B cell (primary cell): ENCODE measurements around the gene MYBPHL. TPM values are rescaled to one million over a fixed set of nuclear protein-coding genes. Genes with fewer than 3 reads are reported as not detected.
A peak's percentile ranks its signal among the peaks of the same experiment; 100 is the strongest.

Experiments
- ATAC-seq: fragments of 200-7000 bp; cut with Tn5 transposase; one replicate; pipeline ENCODE4 v1.10.0; 2021; ENCODE audit warnings: low read depth, mild to moderate bottlenecking, moderate number of reproducible peaks, moderate library complexity
- CTCF ChIA-PET: fragments of 350-600 bp; sonication (Branson Sonifier 250); formaldehyde crosslinking; loops from one replicate; lab custom pipeline; 2021; ENCODE audit warnings: antibody characterized with exemption, inconsistent platforms; lab: Charles Lee
- POLR2A ChIA-PET: fragments of 350-600 bp; sonication (Branson Sonifier 250); formaldehyde crosslinking; loops from one replicate; lab custom pipeline; 2021; ENCODE audit warnings: antibody characterized with exemption; lab: Charles Lee
- DNase-seq: peaks from one replicate; pipeline ENCODE4 v3.0.0; 2013
- H2AFZ ChIP-seq: 2 replicates; pipeline ENCODE4 v1.6.1; 2012; ENCODE audit warnings: mild to moderate bottlenecking, low read depth, low read length; ENCODE audit not compliant: insufficient read depth, poor library complexity, severe bottlenecking
- H3K27ac ChIP-seq, 2 donors: 1 replicate in 1 of 2; 2 replicates in 1 of 2; pipeline ENCODE4 v1.5.1; 2012 to 2013; ENCODE audit warnings: low read length in 2 of 2, mild to moderate bottlenecking in 2 of 2, moderate library complexity in 1 of 2
- H3K27me3 ChIP-seq, 4 experiments: fragments of 200-600 bp in 1 of 4; sonication (generic) in 1 of 4; replicated peaks in 1 of 4; 1 replicate in 2 of 4; 2 replicates in 2 of 4; pipeline versions ENCODE4 v1.6.1 to v1.7.0; 2013 to 2016; ENCODE audit warnings: low read length in 3 of 4, mild to moderate bottlenecking in 2 of 4, mixed read lengths in 1 of 4, moderate library complexity in 1 of 4; ENCODE audit not compliant: insufficient read depth in 4 of 4, control insufficient read depth in 3 of 4; ENCODE audit errors: control extremely low read depth in 1 of 4
- H3K36me3 ChIP-seq, 2 experiments: replicated peaks in 1 of 2; 1 replicate in 1 of 2; 2 replicates in 1 of 2; pipeline versions ENCODE4 v1.6.1 to v1.7.1; 2013; ENCODE audit warnings: low read length in 1 of 2; ENCODE audit not compliant: insufficient read depth in 2 of 2, control insufficient read depth in 1 of 2; ENCODE audit errors: control extremely low read depth in 1 of 2, extremely low read depth in 1 of 2
- H3K4me1 ChIP-seq, 2 donors: fragments of 200-600 bp in 1 of 2; sonication (generic) in 1 of 2; 1 replicate in 1 of 2; 2 replicates in 1 of 2; pipeline versions ENCODE4 v1.5.1 to v1.6.1; 2013 to 2017; ENCODE audit warnings: low read length in 2 of 2; ENCODE audit not compliant: control insufficient read depth in 2 of 2, insufficient read depth in 2 of 2
- H3K4me2 ChIP-seq: replicated peaks from 2 replicates; pipeline ENCODE3; 2012; ENCODE audit warnings: mild to moderate bottlenecking, low read depth, low read length; ENCODE audit not compliant: poor library complexity, severe bottlenecking
- H3K4me3 ChIP-seq, 5 experiments: fragments of 200-600 bp in 1 of 5; sonication (generic) in 1 of 5; 1 replicate in 3 of 5; 2 replicates in 2 of 5; pipeline versions ENCODE4 v1.5.1 to v1.7.0; 2011 to 2016; ENCODE audit warnings: low read length in 4 of 5, mild to moderate bottlenecking in 4 of 5, low read depth in 2 of 5, control low read depth in 1 of 5, moderate library complexity in 1 of 5; ENCODE audit not compliant: insufficient read depth in 1 of 5; ENCODE audit errors: control extremely low read depth in 1 of 5, extremely low read depth in 1 of 5
- H3K79me2 ChIP-seq: fragments of 200-600 bp; sonication (generic); one replicate; pipeline ENCODE4 v1.6.0; 2016; ENCODE audit warnings: low read length; ENCODE audit not compliant: control insufficient read depth, insufficient read depth
- H3K9ac ChIP-seq: fragments of 200-600 bp; sonication (generic); 2 replicates; pipeline ENCODE4 v1.6.1; 2017; ENCODE audit warnings: mild to moderate bottlenecking, low read length, moderate library complexity
- H3K9me3 ChIP-seq, 3 donors: one replicate each; pipeline versions ENCODE4 v1.6.1 to v1.7.1; 2013; ENCODE audit warnings: low read length in 2 of 3; ENCODE audit not compliant: control insufficient read depth in 2 of 3, insufficient read depth in 1 of 3; ENCODE audit errors: control extremely low read depth in 1 of 3
- H4K20me1 ChIP-seq: 2 replicates; pipeline ENCODE4 v1.6.0; 2012; ENCODE audit warnings: mild to moderate bottlenecking, low read length; ENCODE audit not compliant: insufficient read depth, control insufficient read depth, poor library complexity, severe bottlenecking
- H3K27ac Mint-ChIP-seq: one replicate; pipeline ENCODE4 v1.8.0; 2021; ENCODE audit warnings: mixed read lengths
- H3K27me3 Mint-ChIP-seq: one replicate; pipeline ENCODE4 v1.8.0; 2021; ENCODE audit warnings: mixed read lengths
- H3K4me1 Mint-ChIP-seq: one replicate; pipeline ENCODE4 v1.8.0; 2021; ENCODE audit warnings: mixed read lengths
- H3K4me3 Mint-ChIP-seq: one replicate; pipeline ENCODE4 v1.8.0; 2021; ENCODE audit warnings: mixed read lengths
- H3K9me3 Mint-ChIP-seq: one replicate; pipeline ENCODE4 v1.8.0; 2022; ENCODE audit warnings: mixed read lengths; ENCODE audit not compliant: insufficient read depth
- CTCF ChIP-seq: fragments of 200-600 bp; IDR thresholded peaks from one replicate; pipeline ENCODE4 v1.8.0; 2022; ENCODE audit warnings: antibody characterized with exemption, mild to moderate bottlenecking
- EZH2 ChIP-seq: IDR thresholded peaks from 2 replicates; pipeline ENCODE4 v1.6.1; 2012; ENCODE audit warnings: borderline replicate concordance, low read depth, mild to moderate bottlenecking, moderate library complexity, low read length; ENCODE audit not compliant: insufficient read depth, poor library complexity, severe bottlenecking
- WGBS: methylation state at CpG from one replicate; pipeline ENCODE4 v1.1.5; 2013; ENCODE audit warnings: missing lambda C conversion rate; ENCODE audit not compliant: insufficient coverage; 5-methylcytosine and 5-hydroxymethylcytosine counted together
- intact Hi-C: fragments of 100-400 bp; cut with micrococcal nuclease; formaldehyde crosslinking; loops from one replicate; pipeline ENCODE4 v1.10.0; 2022
- polyA plus RNA-seq: library from polyadenylated mRNA; depleted of rRNA; stranded (reverse); fragments of >200 nt; gene quantifications from 2 replicates; pipeline ENCODE4 v1.2.3, GENCODE V29; 2012
- total RNA-seq, 2 donors: library from RNA; stranded (reverse); fragments of 120-200 nt in 1 of 2; gene quantifications; 1 replicate in 1 of 2; 2 replicates in 1 of 2; pipeline versions ENCODE4 v1.2.3 to v1.2.4, GENCODE V29; 2013 to 2022

The MYBPHL gene
- total and polyA plus RNA-seq, 2 donors (not counting 1 experiment from before 2014, with no cell fraction given): not detected

- ChIA-PET CTCF (interaction anchor here (2.1 to 3.0 kb wide), 2 partner anchors 19 to 104 kb away, joined by 7 to 13 read pairs; no protein-coding TSS in a partner anchor), POLR2A (interaction anchor here (0.7 kb wide), 1 partner anchor 74 kb away, joined by 5 read pairs; no protein-coding TSS in a partner anchor)
- H3K9ac ChIP-seq: no peak overlapping the region
- WGBS: 84% methylated on average over 8 of the region's 12 CpGs
- Mint-ChIP-seq H3K4me3 (no peak overlapping the region), H3K27me3 (peaks cover 15% of the 10 kb centered on the region), H3K9me3 (no peaks in the 10 kb centered on the region), H3K27ac (no peak overlapping the region), H3K4me1 (peaks cover 28% of the 10 kb centered on the region)
- no peaks in the 10 kb centered on the region for H3K36me3 ChIP-seq
- intact Hi-C loops: no loop called here
- peaks cover 20 to 30% of the 10 kb centered on the region in 2 donors for H3K4me1 ChIP-seq
- no peak overlapping the region for H3K4me3 ChIP-seq
- no peak for DNase-seq
- TF ChIP-seq CTCF (no peak), EZH2 (no peak)
- peaks cover 0 to 24% (median 3%) of the 10 kb centered on the region in 4 experiments for H3K27me3 ChIP-seq
- H4K20me1 ChIP-seq: no peaks in the 10 kb centered on the region
- no peak for ATAC-seq
- no peaks in the 10 kb centered on the region for H3K79me2 ChIP-seq
- no peak overlapping the region for H3K4me2 ChIP-seq
- H3K27ac ChIP-seq: no peak overlapping the region
- H2AFZ ChIP-seq: no peak overlapping the region
- peaks cover 0 to 3% (median 0%) of the 10 kb centered on the region in 3 donors for H3K9me3 ChIP-seq
These were observed 10.9 kb downstream of the MYBPHL start for GRCh38 chr1:109295712-109296415.

GRCh38 chr1:109294481-109294880 lies 12.3 kb downstream of the MYBPHL start:
- ATAC-seq (peak; percentile 47), DNase-seq (peak; percentile 41)
- Mint-ChIP-seq H3K4me1 (peaks cover 28% of the 10 kb centered on the region), H3K4me3 (peak overlapping the region; percentile 39), H3K27me3 (peaks cover 12% of the 10 kb centered on the region), H3K27ac (no peak overlapping the region), H3K9me3 (no peaks in the 10 kb centered on the region)
- Histone ChIP-seq H3K9ac (peak overlapping the region; percentile 33), H3K9me3 (no peaks in the 10 kb centered on the region), H3K79me2 (no peaks in the 10 kb centered on the region), H4K20me1 (no peaks in the 10 kb centered on the region), H3K36me3 (no peaks in the 10 kb centered on the region), H3K4me3 (peak overlapping the region in 1 of 5 experiments; percentile 2), H2AFZ (no peak overlapping the region), H3K27ac (no peak overlapping the region), H3K4me1 (peaks cover 20 to 30% of the 10 kb centered on the region in 2 donors), H3K4me2 (peak overlapping the region; percentile 65), H3K27me3 (peaks cover 0 to 13% (median 0%) of the 10 kb centered on the region in 4 experiments)
- intact Hi-C loops: no loop called here
- WGBS: 8% methylated on average over 2 of the region's 4 CpGs
- CTCF ChIA-PET: interaction anchor here (3.0 kb wide), 1 partner anchor 17 kb away, joined by 13 read pairs; no protein-coding TSS in a partner anchor
- POLR2A ChIA-PET: no interaction called here
- TF ChIP-seq CTCF (no peak), EZH2 (no peak)
